ENCODE measurements around the gene SGO2.
"Not testable (repeated sequence)": the region's sequence is repeated elsewhere in the genome, so short reads cannot be mapped to it uniquely, and the experiment has no call there.

The SGO2 gene

DNA sequence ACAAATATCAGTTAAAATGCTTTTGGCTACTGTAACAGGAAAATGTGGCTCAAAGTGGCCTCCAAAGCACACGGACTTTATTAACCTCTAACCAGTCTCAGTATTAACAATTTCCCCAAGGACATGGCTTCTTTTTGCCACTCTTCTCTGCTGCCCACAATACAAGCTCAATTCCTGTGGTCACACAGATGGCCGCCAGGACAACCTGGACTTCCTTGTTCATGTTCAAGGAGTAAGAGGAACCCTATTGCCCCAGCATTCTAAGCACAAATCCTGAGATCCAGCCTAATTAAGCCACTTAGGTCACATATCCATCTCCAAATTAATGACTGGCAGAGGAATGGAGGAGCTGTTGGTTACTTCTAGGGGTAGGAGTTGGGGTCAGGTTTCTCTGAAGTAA, 98.0 kb downstream of the SGO2 start:
- DNase-seq: no peak

DNA sequence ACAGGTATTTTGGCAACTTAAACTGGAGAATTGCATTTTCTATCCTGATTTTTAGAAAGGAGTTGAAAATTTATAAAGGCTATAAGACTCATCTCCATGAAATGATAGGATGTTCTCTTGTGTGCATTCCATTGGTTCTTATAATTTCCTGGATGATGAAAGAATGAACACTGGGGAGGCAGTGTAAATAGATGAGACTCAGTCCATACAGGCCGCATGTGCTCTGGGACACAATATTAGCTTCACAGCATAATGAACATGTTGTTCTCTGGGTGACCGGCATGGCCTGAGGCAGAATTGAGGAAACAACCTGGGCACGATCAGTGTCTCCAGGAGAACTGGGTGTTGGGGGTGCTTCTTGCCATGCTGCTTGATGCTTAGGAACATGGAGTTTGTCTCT, 98.7 kb downstream of the SGO2 start:
- DNase-seq: no peak

DNA sequence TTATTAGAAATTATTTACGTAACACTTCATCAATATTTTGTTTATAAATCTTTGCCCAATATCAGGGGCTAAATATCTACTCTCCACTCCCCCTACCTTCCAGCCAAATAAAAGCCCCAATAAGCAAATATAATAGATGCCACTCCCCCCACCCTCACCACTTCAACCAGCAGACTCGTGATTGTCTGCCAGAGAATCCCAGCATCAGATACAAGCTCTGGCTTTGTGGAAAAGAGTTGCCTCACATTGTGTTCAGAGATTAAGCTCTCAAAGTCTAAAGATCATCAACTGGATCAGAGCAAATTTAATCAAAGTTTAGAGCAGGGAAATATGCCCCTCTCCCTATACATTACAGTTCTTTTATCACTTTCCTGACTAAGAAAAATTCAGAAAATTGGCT, 99.3 kb downstream of the SGO2 start:
- DNase-seq: no peak

DNA sequence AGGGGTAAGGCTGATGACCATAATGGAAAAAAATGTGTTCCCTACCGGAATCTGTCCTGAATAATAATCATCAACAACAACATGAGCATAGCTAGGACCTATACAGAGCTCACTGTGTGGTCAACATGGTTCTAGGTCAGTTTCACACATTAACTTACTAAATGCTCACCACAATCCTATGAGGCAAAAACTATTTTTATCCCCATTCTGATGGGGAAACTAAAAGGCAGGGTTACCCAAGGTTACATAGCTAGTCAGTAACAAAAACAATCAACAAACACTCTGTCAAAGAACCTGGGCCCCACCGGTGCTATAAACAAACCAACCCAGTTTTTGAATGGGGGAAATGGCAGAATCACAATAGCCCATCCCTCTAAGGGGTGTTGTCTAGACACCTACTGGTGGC, 100.0 kb downstream of the SGO2 start:
- no peak for DNase-seq

DNA sequence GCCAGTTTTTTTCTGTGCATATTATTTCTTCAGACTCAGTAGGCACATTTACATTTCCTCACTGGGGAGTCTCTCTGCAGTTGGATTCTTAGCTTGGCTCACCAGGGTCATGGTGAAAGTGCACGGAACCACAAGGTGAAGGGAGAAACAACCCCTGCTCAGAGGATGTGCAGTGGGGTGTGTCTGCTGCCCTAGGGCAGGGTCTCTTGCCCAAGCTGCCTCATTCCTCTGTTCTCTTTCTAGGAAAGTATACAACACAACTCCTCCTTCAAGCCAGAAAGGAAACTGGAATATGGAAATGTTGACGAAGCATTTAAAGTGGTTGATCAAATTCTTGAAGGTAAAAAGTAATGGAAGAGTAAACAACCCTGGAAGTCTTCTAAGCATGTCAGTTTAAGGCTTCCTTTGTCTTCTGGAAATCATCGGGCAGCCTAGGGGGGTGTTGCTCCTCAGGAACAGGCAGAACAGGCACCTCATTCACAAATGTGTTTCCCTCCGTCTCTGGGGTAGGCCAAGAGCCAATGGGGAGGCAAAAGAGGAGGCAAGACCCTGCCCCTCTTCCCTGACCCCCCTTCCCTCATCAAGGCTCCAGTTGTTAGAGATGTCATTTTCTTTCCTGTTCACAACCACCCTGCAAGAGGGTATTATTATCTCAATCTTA, 101.2 kb downstream of the SGO2 start:
- DNase-seq: no peak

DNA sequence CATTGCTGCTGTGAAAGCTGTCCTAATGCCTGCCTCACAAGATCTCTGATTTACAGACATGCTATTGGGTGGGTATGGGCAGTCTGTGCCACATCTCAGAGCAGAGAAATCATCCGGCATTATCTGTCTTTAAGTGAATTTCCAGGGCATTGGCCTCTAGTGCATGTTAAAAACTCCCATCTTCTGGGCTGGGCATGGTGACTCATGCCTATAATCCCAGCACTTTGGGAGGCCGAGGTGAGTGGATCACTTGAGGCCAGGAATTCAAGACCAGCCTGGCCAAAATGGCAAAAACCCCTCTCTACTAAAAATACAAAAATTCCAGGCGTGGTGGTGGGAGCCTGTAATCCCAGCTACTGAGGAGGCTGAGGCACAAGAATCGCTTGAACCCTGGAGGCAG, 102.5 kb downstream of the SGO2 start:
- not testable (repeated sequence) for DNase-seq

DNA sequence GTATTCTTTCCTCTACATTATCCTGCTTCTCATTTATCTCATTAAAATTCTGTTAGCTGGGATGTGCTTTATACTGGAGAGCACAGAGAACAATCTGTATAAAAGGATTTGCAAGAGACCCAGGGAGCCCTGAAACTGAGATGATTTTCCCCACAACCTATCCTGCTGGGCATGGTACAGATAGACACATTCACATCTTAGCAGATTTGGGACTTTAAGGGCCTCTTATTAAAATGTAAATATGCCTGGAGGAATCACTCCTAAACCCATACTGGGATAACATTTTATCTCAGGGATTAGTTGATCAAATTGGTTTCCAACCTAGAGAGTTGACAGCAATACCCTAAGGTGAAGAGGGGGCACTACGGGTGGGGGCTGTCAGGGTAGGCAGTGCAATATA, 105.3 kb downstream of the SGO2 start:
- no peak for DNase-seq

All from activated naive CD4-positive, alpha-beta T cell treated with Interleukin-2 at 50 U/mL for 16 hours (primary cell).